Mucosa of rectum (tissue), 2 donors: ENCODE data around the gene KRCC1.
"Not testable (repeated sequence)": the region's sequence is repeated elsewhere in the genome, so short reads cannot be mapped to it uniquely, and the experiment has no call there.

Source experiments
- H3K27ac ChIP-seq, 2 donors: one replicate each; pipeline ENCODE4 v1.7.0; 2013; ENCODE audit warnings: inconsistent platforms in 2 of 2, low read depth in 2 of 2, low read length in 2 of 2
- H3K27me3 ChIP-seq, 2 donors: one replicate each; pipeline ENCODE4 v1.7.0; 2013; ENCODE audit warnings: low read length in 2 of 2; ENCODE audit not compliant: control insufficient read depth in 2 of 2, insufficient read depth in 2 of 2
- H3K36me3 ChIP-seq, 2 donors: one replicate each; pipeline ENCODE4 v1.7.0; 2013; ENCODE audit warnings: low read length in 2 of 2; ENCODE audit not compliant: control insufficient read depth in 2 of 2, insufficient read depth in 2 of 2
- H3K4me1 ChIP-seq, 2 donors: one replicate each; pipeline ENCODE4 v1.7.0; 2013; ENCODE audit warnings: low read length in 2 of 2, mild to moderate bottlenecking in 1 of 2; ENCODE audit not compliant: control insufficient read depth in 2 of 2, insufficient read depth in 2 of 2
- H3K4me3 ChIP-seq, 2 donors: one replicate each; pipeline ENCODE4 v1.7.0; 2013; ENCODE audit warnings: low read length in 2 of 2
- H3K9ac ChIP-seq, 2 donors: one replicate each; pipeline ENCODE4 v1.7.0; 2013; ENCODE audit warnings: low read length in 2 of 2, low read depth in 1 of 2, mild to moderate bottlenecking in 1 of 2
- H3K9me3 ChIP-seq, 2 donors: one replicate each; pipeline ENCODE4 v1.7.0; 2013; ENCODE audit warnings: low read length in 2 of 2; ENCODE audit not compliant: control insufficient read depth in 2 of 2
- donor health status: healthy.
- donor health status: Normal muscosa, but diverticular disease.

Gene KRCC1

DNA sequence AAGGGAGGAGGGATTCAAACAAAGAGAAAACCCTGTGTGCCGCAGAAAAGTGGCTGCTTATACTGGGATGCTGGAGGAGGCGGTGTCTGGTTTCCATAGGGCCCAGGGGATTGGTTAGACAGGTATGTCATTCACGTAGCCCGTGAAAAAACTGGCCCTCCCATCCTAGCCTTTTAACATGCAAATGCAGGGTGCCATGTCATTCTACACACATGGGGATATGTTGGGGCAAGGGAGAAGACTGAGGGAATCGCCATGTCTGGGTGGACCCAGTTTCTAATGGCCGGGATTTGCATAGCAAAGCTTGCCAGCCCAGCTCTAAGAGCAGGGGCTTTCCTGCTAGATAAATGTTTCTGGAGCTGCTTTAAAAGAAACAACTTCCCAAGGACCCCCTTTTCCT, 31.1 kb downstream of the KRCC1 start:
- Histone ChIP-seq H3K9me3 (no peaks in the 10 kb centered on the region), H3K9ac (no peak overlapping the region), H3K4me3 (no peak overlapping the region), H3K27ac (no peak overlapping the region), H3K4me1 (no peaks in the 10 kb centered on the region), H3K36me3 (peaks cover 9 to 20% of the 10 kb centered on the region in 2 donors), H3K27me3 (no peaks in the 10 kb centered on the region)

DNA sequence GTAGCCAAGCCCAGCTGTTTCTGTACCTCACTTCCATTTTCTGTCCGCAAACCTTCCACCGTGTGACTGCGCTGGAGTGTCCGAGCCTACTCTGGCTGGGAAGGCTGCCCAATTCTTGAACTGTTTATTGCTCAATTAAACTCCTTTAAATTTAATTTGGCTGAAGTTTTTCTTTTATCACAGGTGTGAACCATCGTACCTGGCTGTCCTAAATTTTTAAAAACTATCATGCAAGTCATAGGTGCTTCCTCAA, 33.0 kb downstream of the KRCC1 start:
- Histone ChIP-seq H3K4me3 (no peak overlapping the region), H3K36me3 (peaks cover 0 to 4% of the 10 kb centered on the region in 2 donors), H3K9me3 (no peaks in the 10 kb centered on the region), H3K9ac (no peak overlapping the region), H3K4me1 (no peaks in the 10 kb centered on the region), H3K27me3 (no peaks in the 10 kb centered on the region), H3K27ac (no peak overlapping the region)

DNA sequence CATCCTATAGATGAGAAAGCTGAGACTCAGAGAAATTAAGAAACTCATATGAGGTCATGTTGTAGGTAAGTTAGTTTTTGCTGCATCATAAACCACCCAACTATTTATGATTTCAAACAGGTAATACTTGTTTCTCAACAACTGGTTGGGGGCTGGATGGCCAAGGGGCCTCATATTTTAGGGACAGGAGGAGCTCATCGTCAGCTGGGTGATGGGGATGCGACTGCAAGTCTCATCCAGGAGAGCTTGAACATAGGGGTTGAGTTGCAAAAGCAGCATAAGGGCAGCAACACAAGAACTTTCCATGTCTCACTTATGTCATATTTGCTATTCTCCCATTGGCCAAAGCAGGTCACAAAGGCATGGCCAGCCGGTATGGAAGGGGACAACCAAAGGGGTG, 35.6 kb downstream of the KRCC1 start:
- H3K36me3 ChIP-seq: no peaks in the 10 kb centered on the region
- H3K4me3 ChIP-seq: no peak overlapping the region
- no peaks in the 10 kb centered on the region for H3K9me3 ChIP-seq

DNA sequence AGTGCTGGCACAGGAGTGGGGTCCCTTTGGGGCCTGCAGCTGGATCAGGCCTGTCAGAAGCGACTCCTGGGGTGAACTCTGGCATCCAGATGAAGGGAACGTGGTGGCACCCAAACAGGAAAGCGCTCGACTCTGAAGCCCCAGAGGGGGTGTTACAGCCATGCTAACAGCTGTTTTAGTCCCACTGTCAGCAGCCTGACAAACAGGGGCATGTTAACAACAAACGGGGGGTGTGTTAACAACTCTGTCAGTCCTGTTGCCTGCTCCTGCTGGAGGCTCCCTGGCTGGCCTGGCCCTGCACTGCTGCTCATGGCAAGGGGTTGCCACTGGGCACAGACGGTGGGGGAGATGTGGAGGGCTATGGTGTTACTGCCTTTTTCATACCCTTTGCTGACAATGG, 36.7 kb downstream of the KRCC1 start:
- no peaks in the 10 kb centered on the region for H3K27me3 ChIP-seq
- no peaks in the 10 kb centered on the region for H3K9me3 ChIP-seq
- H3K36me3 ChIP-seq: no peaks in the 10 kb centered on the region
- no peak overlapping the region for H3K9ac ChIP-seq
- no peak overlapping the region for H3K4me3 ChIP-seq
- no peak overlapping the region for H3K27ac ChIP-seq
- peaks cover 3 to 10% of the 10 kb centered on the region in 2 donors for H3K4me1 ChIP-seq

More for the DNA sequence above, 35.6 kb downstream of the KRCC1 start:
- H3K27me3 ChIP-seq: no peaks in the 10 kb centered on the region
- H3K4me1 ChIP-seq: peaks cover 3 to 10% of the 10 kb centered on the region in 2 donors
- no peak overlapping the region for H3K27ac ChIP-seq
- no peak overlapping the region for H3K9ac ChIP-seq

DNA sequence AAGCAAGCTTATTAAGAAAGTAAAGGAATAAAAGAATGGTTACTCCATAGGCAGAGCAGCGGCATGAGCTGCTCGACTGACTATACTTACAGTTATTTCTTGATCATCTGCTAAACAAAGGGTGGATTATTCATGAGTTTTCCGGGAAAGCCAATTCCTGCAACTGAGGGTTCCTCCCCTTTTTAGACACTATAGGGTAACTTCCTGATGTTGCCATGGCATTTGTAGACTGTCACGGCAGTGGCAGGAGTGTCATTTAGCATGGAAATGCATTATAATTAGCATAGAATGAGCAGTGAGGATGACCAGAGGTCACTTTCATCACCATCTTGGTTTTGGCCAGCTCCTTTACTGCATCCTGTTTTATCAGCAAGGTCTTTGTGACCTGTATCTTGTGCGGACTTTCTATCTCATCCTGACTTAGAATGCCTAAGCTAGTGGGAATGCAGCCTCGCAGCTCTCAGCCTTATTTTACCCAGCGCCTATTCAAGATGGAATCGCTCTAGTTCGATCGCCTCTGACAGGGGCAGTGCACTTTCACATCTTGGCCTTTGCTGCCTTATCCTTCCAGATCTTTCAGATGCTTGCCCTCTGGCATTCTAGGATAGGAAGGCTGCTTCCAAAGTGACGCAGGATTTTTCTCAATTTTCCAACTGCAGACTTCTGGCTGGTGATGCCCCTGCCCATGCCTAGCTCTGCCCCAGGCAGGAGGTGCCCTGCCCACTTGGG, 37.3 kb downstream of the KRCC1 start:
- not testable (repeated sequence) for H3K27ac ChIP-seq, H3K4me3 ChIP-seq, H3K36me3 ChIP-seq, H3K27me3 ChIP-seq, H3K4me1 ChIP-seq, H3K9me3 ChIP-seq, H3K9ac ChIP-seq

DNA sequence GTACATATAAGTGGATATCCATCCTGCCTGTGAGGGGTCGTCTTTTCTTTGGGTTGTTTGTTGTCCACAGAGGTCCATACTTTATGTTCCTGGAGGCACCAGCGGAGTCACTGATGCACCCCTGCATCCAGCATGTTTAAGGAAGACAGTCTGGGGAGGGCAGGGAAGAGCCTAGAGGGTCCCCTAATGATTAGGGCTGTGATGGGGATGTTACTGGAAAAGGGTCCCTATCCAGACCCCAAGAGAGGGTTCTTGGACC, 37.9 kb downstream of the KRCC1 start:
- peak overlapping the region in 1 of 2 donors; percentile 87 for H3K9ac ChIP-seq
- not testable (repeated sequence) for H3K36me3 ChIP-seq, H3K4me1 ChIP-seq, H3K27ac ChIP-seq, H3K27me3 ChIP-seq, H3K9me3 ChIP-seq, H3K4me3 ChIP-seq

DNA sequence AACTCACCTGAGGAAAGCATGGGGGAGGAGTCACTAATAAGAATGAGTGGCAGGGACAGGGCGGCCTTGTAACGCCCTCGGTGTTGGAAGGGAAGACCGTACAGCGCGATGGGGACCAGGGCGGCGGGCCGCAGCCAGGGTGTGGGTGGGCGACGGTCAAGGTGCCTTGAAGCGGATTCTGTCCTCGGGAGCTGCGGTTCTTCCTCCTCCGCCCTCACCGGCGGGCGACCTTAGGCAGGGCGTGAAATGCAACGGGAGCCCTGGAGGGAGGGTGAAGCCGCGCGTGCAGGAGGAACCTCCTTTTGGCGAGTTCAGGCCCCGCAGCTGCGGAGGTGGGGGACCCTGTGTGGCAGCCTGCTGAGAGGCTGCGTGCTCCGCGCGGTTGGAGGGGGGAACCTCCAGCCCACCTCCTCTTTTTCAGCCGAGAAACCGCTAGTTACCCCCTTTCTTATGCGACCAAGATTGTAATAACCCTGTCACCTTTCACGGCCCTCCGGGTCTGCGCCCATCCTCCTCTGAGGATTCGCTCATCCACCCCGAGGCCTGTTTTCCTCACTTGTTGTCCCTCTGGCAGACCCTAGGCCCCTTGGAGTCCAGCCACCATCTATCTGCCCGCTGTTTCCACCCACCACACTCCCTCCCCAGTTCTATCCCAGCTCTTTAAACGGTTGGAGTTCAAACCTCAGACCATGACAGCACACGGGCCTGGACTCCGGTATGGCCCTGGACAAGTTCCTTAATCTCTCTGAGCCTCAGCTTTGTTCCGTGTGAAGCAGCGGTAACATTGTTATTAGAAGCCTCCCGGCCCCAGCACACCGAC, 38.4 kb downstream of the KRCC1 start:
- H3K9me3 ChIP-seq: no peaks in the 10 kb centered on the region
- H3K27me3 ChIP-seq: no peaks in the 10 kb centered on the region
- peak overlapping the region; percentile 79 to 80 for H3K27ac ChIP-seq

DNA sequence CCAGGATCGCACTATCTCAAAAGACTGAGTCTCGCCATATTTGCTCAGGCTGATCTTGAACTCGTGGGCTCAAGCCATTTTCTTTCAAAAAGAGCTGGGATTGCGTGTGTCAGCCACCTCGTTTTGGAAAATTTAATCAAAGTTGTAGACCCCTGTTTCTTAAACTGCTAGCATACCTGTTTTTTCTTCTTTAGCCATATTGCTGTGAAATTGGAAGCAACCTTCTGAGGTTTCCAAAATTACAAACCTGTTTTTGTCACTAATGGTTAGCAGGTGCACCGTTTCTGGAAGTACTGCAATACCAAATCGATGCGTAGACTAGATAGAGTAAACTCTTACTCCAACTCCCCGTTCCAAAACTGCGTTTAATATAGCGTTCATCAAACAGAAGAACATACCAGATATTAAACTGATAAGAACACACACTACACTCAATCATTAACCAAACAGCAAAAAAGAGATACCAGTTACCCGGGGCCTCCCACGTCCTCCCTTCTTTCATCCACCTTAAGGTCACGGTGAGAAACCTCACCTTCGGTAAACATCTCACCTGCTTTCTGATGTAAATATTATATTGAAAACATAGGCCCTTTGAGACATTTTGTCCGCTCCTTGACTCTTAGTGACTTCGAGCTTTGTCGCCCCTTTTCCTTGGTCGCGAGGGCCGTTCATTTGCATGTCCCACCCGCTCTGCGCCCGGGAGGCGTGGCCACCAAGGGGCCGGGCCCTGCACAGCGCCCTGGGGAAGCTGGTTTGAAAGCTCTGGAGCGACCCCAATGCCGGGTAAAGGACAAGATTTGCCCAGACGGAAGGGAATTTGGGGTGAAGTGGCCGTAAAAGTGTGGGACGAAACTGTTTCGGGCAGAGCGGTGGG, 39.3 kb downstream of the KRCC1 start, which contains the start of gene RNU2-63P:
TSS of gene RNU2-63P (minus strand) at position 462 of the 874 bp plus-strand sequence.
- Histone ChIP-seq H3K27ac (peak within 1 kb of the TSS; percentile 79 to 80), H3K9me3 (no peaks in the 10 kb centered on the region), H3K36me3 (no peaks in the 10 kb centered on the region)

More for the DNA sequence above, 38.4 kb downstream of the KRCC1 start:
- peaks cover 3 to 10% of the 10 kb centered on the region in 2 donors for H3K4me1 ChIP-seq
- H3K9ac ChIP-seq: peak overlapping the region; percentile 84 to 87
- no peaks in the 10 kb centered on the region for H3K36me3 ChIP-seq
- peak overlapping the region; percentile 81 to 90 for H3K4me3 ChIP-seq

DNA sequence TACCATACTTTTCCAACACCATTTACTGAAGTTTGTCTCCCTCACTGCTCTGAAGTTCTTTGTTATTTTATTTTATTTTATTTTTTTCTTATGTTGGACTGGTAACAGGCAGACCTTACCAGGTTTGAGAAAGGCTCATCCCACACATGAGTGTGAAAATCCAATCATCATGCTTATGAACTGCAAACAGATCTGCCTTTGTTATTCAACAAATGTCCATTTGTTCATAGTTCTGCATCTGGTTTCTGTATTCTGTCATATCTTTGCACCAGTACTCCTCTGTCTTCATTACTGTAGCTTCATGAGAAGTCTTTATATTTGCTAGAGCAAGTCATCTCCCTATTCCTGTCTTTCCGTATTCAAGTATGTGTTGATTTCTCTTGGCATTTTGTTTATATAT, 44.6 kb downstream of the KRCC1 start:
- no peak overlapping the region for H3K4me3 ChIP-seq
- no peaks in the 10 kb centered on the region for H3K27me3 ChIP-seq
- H3K9me3 ChIP-seq: no peaks in the 10 kb centered on the region
- H3K36me3 ChIP-seq: no peaks in the 10 kb centered on the region
- no peak overlapping the region for H3K9ac ChIP-seq
- H3K27ac ChIP-seq: no peak overlapping the region
- no peaks in the 10 kb centered on the region for H3K4me1 ChIP-seq

More for the DNA sequence above, 39.3 kb downstream of the KRCC1 start, which contains the start of gene RNU2-63P:
- Histone ChIP-seq H3K9ac (peak within 1 kb of the TSS; percentile 84 to 87), H3K4me3 (peak within 1 kb of the TSS; percentile 81 to 90), H3K27me3 (no peaks in the 10 kb centered on the region), H3K4me1 (peaks cover 3 to 10% of the 10 kb centered on the region in 2 donors)

DNA sequence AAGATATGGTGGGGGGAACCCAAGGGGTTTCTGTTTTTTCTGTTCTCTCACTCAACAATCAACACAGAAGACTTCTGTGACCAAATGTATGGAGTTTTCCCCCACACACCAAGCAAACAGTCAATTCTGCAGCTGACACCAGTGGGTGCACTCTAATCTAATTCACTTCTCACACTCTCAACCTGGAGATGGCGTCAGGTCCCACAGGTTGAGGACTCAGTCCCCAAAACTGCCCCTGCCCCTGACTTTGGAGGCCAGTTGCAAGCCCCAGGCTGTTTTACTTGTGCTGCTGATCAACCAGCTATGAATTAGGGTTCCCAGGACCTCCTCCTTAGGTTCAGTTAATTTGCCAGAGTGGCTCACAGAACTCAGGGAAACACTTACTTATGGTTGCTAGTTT, 45.4 kb downstream of the KRCC1 start:
- H3K27me3 ChIP-seq: no peaks in the 10 kb centered on the region
- H3K27ac ChIP-seq: no peak overlapping the region
- no peaks in the 10 kb centered on the region for H3K9me3 ChIP-seq
- no peak overlapping the region for H3K4me3 ChIP-seq
- H3K9ac ChIP-seq: no peak overlapping the region
- no peaks in the 10 kb centered on the region for H3K4me1 ChIP-seq
- H3K36me3 ChIP-seq: no peaks in the 10 kb centered on the region
